Ramos (cell line): ENCODE data around the gene ERN1.
"Not testable (repeated sequence)": the region's sequence is repeated elsewhere in the genome, so short reads cannot be mapped to it uniquely, and the experiment has no call there.

Experiments used
- in situ Hi-C: fragments of 300-500 bp; cut with MboI; formaldehyde crosslinking; loops from one replicate; pipeline ENCODE4 v1.14.3; 2022; ENCODE audit warnings: low sequenced_read_pairs; ENCODE audit not compliant: unreplicated experiment

Gene ERN1

DNA sequence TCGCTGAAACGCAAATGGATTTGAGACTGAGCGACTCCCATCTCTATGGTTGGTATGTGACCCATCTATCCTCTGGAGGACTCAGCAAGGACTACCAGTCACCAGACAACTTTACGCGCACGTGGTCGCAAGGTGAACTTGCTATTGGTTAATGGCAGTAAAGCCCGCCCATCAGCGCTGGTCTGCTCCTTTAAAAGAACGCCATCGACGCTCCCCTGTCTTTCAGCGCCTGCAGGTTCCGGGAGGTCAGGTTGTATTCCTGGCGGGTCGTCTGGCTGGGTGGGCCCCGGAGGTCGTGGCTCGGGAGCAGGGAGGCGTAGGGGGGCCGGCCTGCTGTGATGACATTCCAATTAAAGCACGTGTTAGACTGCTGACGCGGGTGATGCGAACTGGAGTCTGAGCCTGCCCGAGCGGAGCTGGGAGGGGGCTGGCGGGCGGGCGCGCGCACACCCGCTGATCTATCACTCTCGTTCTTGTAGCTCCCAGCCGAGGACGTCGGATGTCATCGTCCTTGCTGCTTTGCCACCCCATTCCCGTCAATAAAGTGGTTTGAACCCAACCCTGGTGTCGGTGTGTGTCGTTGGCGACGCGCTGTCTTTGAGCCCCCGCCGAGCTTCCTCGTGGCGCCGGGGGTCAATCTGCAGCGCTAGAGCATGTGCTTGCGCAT, 15.9 kb upstream of the ERN1 start:
- in situ Hi-C loops = loop anchor here (10.0 kb wide), 1 partner anchor 129 kb away; no protein-coding TSS in a partner anchor

DNA sequence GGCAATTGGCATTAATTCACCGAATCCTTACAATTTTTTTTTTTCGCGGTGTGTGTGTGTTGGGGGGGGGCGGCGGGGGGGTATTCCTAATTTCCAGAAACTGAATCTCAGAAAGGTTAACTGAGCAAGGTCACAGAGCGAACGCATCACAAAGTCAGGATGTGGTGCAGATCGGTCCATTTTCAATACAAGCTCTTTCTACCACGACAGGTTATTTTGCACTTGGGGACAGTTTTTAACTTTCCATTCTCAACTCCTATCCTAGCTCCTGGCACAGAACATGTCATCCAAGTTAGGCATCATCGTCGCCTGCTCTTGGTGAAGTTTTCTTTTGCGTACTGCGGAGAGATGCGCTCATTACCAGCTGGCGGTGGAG, 15.4 kb upstream of the ERN1 start:
- in situ Hi-C loops = loop anchor here (10.0 kb wide), 1 partner anchor 129 kb away; no protein-coding TSS in a partner anchor

DNA sequence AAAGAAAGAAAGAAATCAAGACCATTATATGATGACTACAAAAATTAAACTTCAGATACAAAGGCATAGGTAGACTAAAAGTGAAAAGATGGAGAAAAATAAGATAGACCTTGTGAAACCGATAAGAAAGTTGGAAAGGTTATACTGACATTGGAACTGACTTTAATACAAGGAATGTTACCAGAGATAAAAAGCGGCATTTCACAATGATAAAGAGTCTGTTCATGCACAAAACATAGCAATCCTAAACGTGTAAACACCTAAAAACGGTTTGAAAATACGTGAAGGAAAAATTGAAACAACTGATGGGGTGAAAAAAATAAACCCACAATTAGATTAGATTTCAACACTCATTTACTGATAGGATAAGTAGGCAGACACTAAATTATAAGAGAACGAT, 9.6 kb upstream of the ERN1 start:
- in situ Hi-C loops = loop anchor here (5.0 kb wide), 1 partner anchor 227 kb away; the partner anchor contains the start of gene CSHL1

- in situ Hi-C loops = loop anchor here (5.0 kb wide), 1 partner anchor 226 kb away; the partner anchor contains the start of gene CSHL1
Observed at GRCh38 chr17:64138441-64138840, 8.5 kb upstream of the ERN1 start.

DNA sequence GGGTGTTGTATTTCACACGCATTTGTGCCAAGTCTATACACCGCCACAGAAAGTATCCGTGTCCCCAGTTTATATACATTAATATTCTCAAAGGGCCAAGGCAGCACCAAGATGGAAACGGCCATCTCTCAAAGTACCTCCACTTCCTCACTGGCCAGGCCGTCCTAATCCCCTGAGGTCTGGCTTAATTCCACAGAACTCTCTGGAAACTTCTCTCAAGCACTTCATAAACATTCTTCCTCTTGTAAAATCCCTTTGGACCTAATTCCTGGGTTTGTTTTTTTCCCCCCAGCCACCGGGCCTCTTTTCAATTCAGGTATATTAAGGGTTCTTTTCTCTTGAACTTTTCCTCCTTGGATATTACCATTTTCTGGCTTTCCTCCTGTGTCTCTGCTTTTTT, 5.1 kb upstream of the ERN1 start:
- in situ Hi-C loops = loop anchor here (5.0 kb wide), 3 partner anchors 68 to 223 kb away; partner anchors contain the start of gene CSHL1

DNA sequence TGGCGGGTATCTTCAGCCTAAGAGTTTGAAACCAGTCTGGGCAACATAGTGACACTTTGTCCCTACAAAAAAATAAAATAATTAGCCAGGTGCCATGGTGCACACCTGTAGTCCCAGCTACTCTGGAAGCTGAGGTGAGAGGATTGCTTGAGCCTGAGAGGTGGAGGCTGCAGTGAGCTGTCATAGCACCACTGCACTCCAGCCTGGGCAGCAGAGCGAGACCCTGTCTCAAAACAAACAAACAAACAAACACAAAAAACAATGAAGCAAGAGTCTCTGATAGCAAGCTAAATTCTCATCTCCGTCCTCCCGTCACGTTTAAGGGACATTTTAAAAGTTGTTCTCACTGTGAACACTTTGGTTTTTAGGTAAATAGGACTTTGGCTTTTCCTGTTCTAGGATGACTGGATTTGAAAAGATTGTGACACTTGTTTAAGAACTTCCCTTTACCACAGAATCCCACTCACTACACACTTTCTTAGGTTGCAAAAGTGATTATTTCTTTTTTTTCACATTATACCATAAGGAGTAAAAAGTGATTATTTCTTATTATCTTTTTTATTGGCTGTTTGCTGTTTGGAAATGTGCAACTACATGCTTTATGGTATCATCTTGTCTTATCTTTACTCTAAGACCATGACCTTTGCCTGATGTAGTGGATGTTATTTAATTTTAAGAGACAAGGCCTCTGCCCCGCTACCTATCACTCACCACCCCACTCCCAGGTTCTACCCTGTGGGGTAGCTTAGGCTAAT, 4.4 kb upstream of the ERN1 start:
- in situ Hi-C loops = loop anchor here (5.0 kb wide), 2 partner anchors 67 to 107 kb away; no protein-coding TSS in a partner anchor

- in situ Hi-C loops = loop anchor here (5.0 kb wide), 2 partner anchors 66 to 106 kb away; no protein-coding TSS in a partner anchor
Observed at GRCh38 chr17:64133546-64134215, 3.7 kb upstream of the ERN1 start.

DNA sequence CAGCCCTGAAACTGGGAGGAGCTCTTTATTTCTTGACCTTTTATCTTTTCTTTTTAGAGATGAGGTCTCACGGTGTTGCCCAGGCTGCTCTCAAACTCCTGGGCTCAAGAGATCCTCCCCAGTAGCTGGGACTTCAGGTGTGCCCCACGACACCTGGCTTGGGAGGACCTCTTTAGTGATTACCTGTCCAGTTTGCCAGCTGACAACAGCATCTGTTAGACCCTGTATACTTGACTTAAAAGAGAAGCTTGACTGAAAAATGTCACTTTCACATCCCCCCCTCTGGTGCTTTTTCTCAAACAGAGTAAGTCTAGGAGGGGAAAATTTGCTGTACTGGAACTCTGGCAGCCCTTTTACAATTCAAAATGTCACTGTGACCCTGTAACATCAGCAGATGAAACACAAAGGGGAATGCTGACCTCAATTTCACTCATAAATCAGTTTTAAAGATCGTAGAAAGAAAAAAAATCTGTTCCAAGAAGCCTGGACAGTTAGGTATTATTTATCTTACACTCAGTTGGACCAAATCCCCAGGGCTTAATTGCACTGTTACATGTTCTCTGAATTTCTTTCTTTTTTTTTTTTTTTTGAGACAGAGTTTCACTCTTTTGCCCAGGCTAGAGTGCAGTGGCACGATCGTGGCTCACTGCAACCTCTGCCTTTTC, 1.8 kb upstream of the ERN1 start:
- in situ Hi-C loops = loop anchor here (5.0 kb wide), 2 partner anchors 64 to 104 kb away; no protein-coding TSS in a partner anchor

GRCh38 chr17:64130559-64131001, 636 bp upstream of the ERN1 start:
- in situ Hi-C loops = loop anchor here (5.0 kb wide), 2 partner anchors 63 to 103 kb away; no protein-coding TSS in a partner anchor

DNA sequence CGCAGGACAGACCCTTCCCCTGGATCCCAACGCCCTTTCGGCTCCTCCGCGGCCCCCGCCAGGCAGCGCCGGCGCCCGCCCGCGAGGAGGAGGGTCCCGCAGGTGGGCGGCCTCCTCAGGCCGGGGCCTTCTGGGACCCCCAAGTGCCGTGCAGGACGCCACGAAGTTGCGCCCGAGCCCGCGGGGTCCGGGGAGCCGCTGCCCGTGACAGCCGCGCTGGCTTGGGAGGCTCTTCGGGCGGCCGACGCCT, 504 bp downstream of the ERN1 start:
- in situ Hi-C loops = no loop called here

DNA sequence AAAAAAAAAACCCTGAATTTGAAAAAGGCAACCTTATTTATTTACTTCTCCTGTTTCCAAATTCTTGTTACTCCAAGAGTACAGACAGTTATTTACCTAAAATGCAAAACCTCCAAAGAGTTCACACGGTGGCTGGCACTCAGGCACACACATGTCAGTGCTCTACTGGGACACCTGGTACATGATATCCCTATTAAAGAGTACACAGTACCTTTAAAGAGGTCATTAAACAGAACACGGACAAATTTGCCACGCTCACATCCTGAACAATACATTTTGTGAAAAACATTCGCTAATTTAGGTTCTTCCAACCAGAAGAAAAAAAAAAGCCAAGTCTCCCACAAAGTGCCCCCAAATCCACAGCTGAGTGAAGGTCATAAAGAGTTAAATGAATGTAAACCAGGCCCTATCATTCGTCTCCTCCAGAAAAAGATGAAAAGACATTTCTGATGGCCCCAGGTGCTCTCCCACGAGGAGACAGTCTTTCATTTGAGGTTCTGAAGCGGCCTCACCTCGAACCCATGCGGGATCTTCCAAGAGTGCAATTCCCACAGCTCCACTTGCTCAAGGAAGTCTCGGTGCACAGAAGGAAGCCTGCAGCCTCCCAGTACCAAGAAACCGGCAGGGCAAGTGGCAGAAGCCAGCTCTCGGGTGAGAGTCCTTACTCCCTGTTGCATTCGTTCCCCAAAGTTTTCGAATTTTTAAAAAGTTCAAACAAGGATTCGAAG, 993 bp downstream of the ERN1 start:
- in situ Hi-C loops = no loop called here

DNA sequence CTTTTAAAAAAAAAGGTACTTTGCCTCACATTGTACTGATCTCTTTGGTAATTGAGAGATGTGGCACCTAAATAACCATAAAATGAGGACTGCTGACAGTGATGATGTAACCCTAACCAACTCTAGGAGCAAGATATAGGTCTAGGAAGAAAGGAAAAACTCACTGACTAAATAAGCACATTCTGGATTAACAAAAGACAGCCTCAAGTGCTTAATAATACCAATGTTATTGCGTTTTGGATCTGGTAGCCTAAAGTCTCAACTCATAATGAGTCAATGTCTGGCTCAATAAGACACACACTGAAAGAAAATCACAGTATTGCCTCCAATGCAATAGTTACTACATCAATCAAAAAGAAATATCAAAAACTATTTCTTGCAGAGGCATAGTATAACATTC, 3.0 kb downstream of the ERN1 start:
- in situ Hi-C loops = no loop called here

DNA sequence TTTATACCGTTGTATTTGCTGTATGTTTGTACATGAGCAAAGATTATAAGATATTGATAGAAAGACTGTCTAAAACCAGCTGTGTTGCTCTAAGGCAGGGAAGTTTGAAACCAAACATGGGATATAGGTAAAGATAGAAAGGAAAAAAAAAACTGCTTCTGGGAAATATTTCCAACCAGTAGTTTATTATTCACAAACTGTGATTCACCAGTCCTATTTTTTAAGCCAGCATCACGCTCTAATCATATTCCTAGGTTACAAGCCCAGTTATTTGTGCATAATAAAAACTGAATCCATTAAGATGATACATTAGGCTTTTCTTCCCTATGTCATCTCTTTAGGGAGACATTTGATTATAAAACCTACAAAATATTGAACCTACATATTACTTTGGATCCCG, 4.0 kb downstream of the ERN1 start:
- in situ Hi-C loops = no loop called here

- in situ Hi-C loops = no loop called here
Observed at GRCh38 chr17:64124609-64125008, 5.3 kb downstream of the ERN1 start.

GRCh38 chr17:64123114-64123513, 6.8 kb downstream of the ERN1 start:
- in situ Hi-C loops = no loop called here

GRCh38 chr17:64120972-64121786, 8.8 kb downstream of the ERN1 start:
- in situ Hi-C loops = not testable (repeated sequence)

- in situ Hi-C loops = no loop called here
Observed at GRCh38 chr17:64120159-64120810, 9.7 kb downstream of the ERN1 start.
